Osteocyte (in vitro differentiated cells): ENCODE data around the gene C1orf50. TPM values are rescaled to one million over a fixed set of nuclear protein-coding genes. Genes with fewer than 3 reads are reported as not detected.

Experiments
- DNase-seq: peaks from one replicate; pipeline ENCODE4 v3.0.0; 2021; ENCODE audit warnings: mixed read lengths; ENCODE audit not compliant: unreplicated experiment; ENCODE audit errors: extremely low spot score
- H3K27ac Mint-ChIP-seq: one replicate; pipeline ENCODE4 v1.8.0; 2021; ENCODE audit warnings: mild to moderate bottlenecking, mixed read lengths; ENCODE audit not compliant: unreplicated experiment
- H3K27me3 Mint-ChIP-seq: one replicate; pipeline ENCODE4 v1.8.0; 2021; ENCODE audit warnings: mixed read lengths; ENCODE audit not compliant: unreplicated experiment
- H3K36me3 Mint-ChIP-seq: one replicate; pipeline ENCODE4 v1.8.0; 2021; ENCODE audit warnings: mixed read lengths; ENCODE audit not compliant: unreplicated experiment
- H3K4me1 Mint-ChIP-seq: one replicate; pipeline ENCODE4 v1.8.0; 2021; ENCODE audit warnings: mixed read lengths; ENCODE audit not compliant: unreplicated experiment
- H3K4me3 Mint-ChIP-seq: one replicate; pipeline ENCODE4 v1.8.0; 2021; ENCODE audit warnings: mild to moderate bottlenecking, moderate library complexity, mixed read lengths; ENCODE audit not compliant: unreplicated experiment
- H3K9me3 Mint-ChIP-seq: one replicate; pipeline ENCODE4 v1.8.0; 2021; ENCODE audit warnings: mixed read lengths; ENCODE audit not compliant: unreplicated experiment
- total RNA-seq: library from RNA; stranded (reverse); gene quantifications from 2 replicates; pipeline ENCODE4 v1.2.1, GENCODE V29; 2021
- TF ChIP-seq, protein P1 (sequence below): fragments of 200-600 bp; sonication (generic); IDR thresholded peaks from 2 replicates; pipeline ENCODE4 v1.5.0; 2021; ENCODE audit warnings: antibody characterized with exemption, mild to moderate bottlenecking, moderate library complexity

C1orf50 gene
- total RNA-seq, 1 donor from 2014 or later, result 5.6 TPM

DNA sequence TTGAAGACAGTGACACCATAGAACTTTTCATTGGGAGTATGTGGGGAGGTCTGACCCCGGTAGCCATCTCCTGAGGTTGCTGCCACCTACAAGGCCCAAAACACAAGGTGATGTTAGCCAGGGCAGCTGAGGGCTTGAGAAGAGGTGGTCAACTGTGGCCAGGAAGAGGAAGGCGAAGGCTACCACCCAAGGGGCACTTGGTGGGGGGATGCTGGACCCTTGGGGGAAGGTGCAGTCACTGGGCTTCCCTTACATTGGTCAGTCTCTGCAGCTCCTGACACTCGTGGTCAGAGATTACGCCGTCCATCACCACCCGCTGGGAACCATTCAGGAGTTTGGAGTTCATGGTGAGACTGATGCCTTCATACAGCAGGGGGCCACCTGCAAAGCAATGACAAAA is 14.8 kb upstream of the C1orf50 start:
- Mint-ChIP-seq H3K4me1 (peaks cover 6% of the 10 kb centered on the region), H3K36me3 (peaks cover 65% of the 10 kb centered on the region), H3K27ac (no peak overlapping the region), H3K4me3 (no peak overlapping the region), H3K27me3 (no peaks in the 10 kb centered on the region), H3K9me3 (no peaks in the 10 kb centered on the region)
- TF ChIP-seq, protein P1, sequence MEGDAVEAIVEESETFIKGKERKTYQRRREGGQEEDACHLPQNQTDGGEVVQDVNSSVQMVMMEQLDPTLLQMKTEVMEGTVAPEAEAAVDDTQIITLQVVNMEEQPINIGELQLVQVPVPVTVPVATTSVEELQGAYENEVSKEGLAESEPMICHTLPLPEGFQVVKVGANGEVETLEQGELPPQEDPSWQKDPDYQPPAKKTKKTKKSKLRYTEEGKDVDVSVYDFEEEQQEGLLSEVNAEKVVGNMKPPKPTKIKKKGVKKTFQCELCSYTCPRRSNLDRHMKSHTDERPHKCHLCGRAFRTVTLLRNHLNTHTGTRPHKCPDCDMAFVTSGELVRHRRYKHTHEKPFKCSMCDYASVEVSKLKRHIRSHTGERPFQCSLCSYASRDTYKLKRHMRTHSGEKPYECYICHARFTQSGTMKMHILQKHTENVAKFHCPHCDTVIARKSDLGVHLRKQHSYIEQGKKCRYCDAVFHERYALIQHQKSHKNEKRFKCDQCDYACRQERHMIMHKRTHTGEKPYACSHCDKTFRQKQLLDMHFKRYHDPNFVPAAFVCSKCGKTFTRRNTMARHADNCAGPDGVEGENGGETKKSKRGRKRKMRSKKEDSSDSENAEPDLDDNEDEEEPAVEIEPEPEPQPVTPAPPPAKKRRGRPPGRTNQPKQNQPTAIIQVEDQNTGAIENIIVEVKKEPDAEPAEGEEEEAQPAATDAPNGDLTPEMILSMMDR, result no peak
- no peak for DNase-seq

DNA sequence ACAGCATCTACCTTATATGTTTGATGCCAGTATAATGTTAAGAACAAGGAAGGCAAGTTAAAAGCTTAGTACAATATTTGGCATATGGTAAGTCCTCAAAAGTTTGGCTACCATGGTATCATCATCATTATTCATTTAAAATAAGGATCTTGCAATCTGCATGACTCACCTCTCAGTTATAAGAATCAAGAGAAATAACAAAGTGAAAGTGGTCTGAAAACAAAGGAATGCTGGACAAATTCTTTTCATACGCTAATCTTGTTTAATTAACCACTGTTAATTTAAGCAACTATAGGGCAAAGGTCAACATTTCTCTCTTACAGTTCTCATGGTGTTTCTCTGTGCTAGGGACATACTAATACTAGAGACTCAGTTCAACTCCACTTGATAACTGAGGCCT is 14.0 kb upstream of the C1orf50 start:
- Mint-ChIP-seq H3K4me1 (peaks cover 10% of the 10 kb centered on the region), H3K27me3 (no peaks in the 10 kb centered on the region), H3K4me3 (no peak overlapping the region), H3K36me3 (peaks cover 69% of the 10 kb centered on the region), H3K9me3 (no peaks in the 10 kb centered on the region), H3K27ac (no peak overlapping the region)
- TF ChIP-seq, protein P1, result no peak
- no peak for DNase-seq

DNA sequence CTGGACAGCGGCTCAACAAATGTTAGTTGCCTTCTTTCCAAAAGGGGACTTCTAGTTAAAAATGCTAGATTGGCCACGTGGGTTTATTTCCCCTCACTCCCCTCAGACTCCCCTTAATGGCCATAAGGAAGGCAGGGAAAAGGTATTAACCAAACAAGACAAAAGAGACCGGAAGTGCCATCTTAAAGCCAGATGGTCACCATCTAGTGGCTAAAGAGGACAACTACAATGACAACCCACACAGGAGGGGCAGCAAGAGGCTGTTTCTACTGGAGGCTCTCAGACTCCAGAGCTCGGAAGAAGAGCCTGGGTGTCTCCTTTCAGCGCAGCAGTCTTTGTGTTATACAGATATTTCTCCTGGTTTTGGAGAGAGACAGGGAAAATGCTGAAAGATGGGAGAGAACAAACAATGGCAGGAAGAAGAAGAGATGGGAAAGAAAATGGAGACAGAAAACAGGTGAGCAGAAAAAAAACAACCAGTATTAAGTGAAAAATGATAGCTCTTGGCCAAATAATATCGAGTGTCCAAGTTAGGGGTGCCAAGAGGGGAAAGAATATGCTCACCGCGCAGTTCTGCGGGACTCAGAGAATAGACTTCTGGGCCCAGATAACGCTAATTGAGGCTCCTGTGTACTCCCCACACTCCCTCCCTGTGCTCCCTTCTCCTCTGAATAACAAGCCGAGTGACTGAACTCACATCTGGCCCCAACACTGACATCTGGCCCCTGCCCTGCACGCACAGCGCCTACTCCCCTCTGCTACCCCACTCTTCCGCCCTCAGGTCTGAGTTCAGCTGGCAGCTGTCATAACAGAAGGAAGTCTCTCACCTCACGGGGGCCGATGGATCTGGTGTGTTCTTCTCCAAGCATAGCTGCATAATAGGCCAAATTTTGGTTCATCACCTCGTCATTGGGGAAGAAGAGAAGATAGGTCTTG is 9.8 kb upstream of the C1orf50 start:
- H3K4me3 Mint-ChIP-seq, result no peak overlapping the region
- peaks cover 54% of the 10 kb centered on the region for H3K36me3 Mint-ChIP-seq
- peaks cover 10% of the 10 kb centered on the region for H3K4me1 Mint-ChIP-seq
- H3K27ac Mint-ChIP-seq, result peak overlapping the region; percentile 81
- H3K9me3 Mint-ChIP-seq, result no peaks in the 10 kb centered on the region
- TF ChIP-seq, protein P1, result peak; percentile 74
- no peaks in the 10 kb centered on the region for H3K27me3 Mint-ChIP-seq
- no peak for DNase-seq

DNA sequence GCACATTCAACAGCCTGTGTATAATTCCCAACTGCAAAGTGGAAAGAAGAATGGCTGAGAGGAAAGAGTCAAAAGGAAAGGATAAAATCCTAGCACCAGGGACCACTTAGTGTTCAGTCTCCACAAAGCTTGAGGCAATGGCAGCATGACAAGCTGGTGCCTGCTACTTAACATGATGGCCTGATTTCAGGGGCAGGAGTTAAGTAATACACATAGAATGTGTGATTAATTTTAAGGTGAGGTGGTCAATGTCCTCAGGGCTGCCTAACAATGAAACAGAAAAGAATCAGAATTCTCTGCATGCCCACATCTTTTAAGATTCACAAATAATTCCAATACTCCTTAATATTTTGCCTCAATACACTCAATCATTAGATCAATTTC is 9.2 kb upstream of the C1orf50 start:
- Mint-ChIP-seq H3K9me3 (no peaks in the 10 kb centered on the region), H3K36me3 (peaks cover 47% of the 10 kb centered on the region), H3K27ac (peak overlapping the region; percentile 50), H3K4me3 (no peak overlapping the region), H3K4me1 (peaks cover 10% of the 10 kb centered on the region), H3K27me3 (no peaks in the 10 kb centered on the region)
- no peak for DNase-seq
- TF ChIP-seq, protein P1, result no peak

DNA sequence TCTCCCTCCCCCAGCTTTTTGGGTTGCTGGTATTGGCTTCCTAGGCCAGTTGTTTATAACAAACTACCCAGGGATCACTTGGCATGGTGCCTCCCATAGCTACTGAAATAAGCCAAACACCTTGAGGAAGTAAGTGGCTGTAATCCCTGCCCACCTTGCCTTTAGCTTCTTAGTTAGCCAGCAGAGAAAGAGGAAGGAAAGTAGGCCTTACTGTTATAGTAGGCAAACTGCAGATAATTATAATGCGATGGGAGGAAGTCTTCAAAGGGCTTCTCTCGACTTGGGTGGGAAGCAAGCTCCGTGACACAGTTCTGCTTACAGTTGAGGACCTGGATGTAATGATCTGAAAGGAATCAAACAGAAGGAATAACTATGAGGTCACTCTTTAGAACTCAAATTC is 8.4 kb upstream of the C1orf50 start:
- no peak overlapping the region for H3K4me3 Mint-ChIP-seq
- no peak overlapping the region for H3K27ac Mint-ChIP-seq
- no peak for DNase-seq
- TF ChIP-seq, protein P1, result no peak
- no peaks in the 10 kb centered on the region for H3K27me3 Mint-ChIP-seq
- H3K36me3 Mint-ChIP-seq, result peaks cover 45% of the 10 kb centered on the region
- no peaks in the 10 kb centered on the region for H3K9me3 Mint-ChIP-seq
- peaks cover 11% of the 10 kb centered on the region for H3K4me1 Mint-ChIP-seq
